SH-SY5Y (cell line): ENCODE data around the gene P2RX4.

Source experiments
- GATA2 ChIP-seq: IDR thresholded peaks from 2 replicates; pipeline ENCODE4 v1.6.1; 2011; ENCODE audit warnings: mild to moderate bottlenecking, low read depth, low read length
- GATA3 ChIP-seq: IDR thresholded peaks from 2 replicates; pipeline ENCODE4 v1.6.1; 2011; ENCODE audit warnings: low read depth, mild to moderate bottlenecking, low read length, moderate library complexity

- TF ChIP-seq GATA3 (no peak), GATA2 (no peak)
Measured at GRCh38 chr12:121251838-121252237, 41.9 kb downstream of the P2RX4 start.
